ENCODE data around the gene GMEB2. TPM values are rescaled to one million over a fixed set of nuclear protein-coding genes. Genes with fewer than 3 reads are reported as not detected.

Gene GMEB2
- total RNA-seq, 1 experiment from 2014 or later: 14.3 TPM

DNA sequence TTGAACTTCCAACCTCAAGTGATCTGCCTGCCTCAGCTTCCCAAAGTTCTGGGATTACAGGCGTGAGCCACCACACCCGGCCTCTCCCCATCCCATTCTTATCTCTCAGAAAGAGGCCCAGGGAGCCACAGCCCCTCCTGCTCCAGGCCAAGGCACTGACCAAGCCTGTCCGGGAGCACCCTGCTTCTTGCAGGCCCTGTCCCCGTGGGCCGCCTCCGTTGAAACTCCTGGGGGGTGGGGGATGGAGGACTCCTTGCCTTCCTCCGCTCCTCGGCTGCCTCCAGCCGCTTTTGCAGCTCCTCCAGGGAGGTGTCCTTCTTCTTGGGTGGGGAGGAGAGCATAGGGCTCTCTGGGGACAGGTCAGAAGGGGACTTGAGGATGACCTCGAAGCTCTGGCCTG, 16.6 kb upstream of the GMEB2 start:
- Histone ChIP-seq H3K14ac (ENCODE audit: insufficient read depth, low read length) (no peak overlapping the region), H3K56ac (ENCODE audit: insufficient read length, low read depth, low read length) (no peak overlapping the region), H2BK5ac (ENCODE audit: insufficient read length, low read length) (no peak overlapping the region), H2BK12ac (ENCODE audit: insufficient read length, low read depth, low read length) (no peak overlapping the region), H3K27ac (ENCODE audit: insufficient read length, low read depth, low read length) (no peak overlapping the region), H4K8ac (replicated peaks; ENCODE audit: insufficient read length, low read depth, low read length) (no peak overlapping the region), H3K79me1 (ENCODE audit: insufficient read depth, low read depth, low read length, poor library complexity, severe bottlenecking) (no peaks in the 10 kb centered on the region), H3K4me2 (ENCODE audit: insufficient read depth, insufficient read length, low read length) (no peak overlapping the region), H3K9me3 (ENCODE audit: control insufficient read depth, low read depth, low read length) (no peaks in the 10 kb centered on the region), H3K79me2 (ENCODE audit: insufficient read depth, low read length) (no peaks in the 10 kb centered on the region), H3K27me3 (ENCODE audit: insufficient read depth, low read length) (no peaks in the 10 kb centered on the region), H3K9ac (ENCODE audit: extremely low read depth, insufficient read length, low read length) (no peak overlapping the region), H3T11ph (ENCODE audit: low read length) (no peak overlapping the region), H4K91ac (ENCODE audit: insufficient read length, low read depth, low read length) (no peak overlapping the region), H3K4ac (ENCODE audit: low read depth, low read length) (no peak overlapping the region), H3K23me2 (ENCODE audit: insufficient read length, low read depth, low read length, poor library complexity, severe bottlenecking) (peaks cover 7% of the 10 kb centered on the region), H2AK5ac (ENCODE audit: insufficient read length, low read length) (no peak overlapping the region), H2BK20ac (ENCODE audit: low read depth, low read length, poor library complexity, severe bottlenecking) (no peak overlapping the region), H2BK15ac (ENCODE audit: low read depth, low read length) (no peak overlapping the region), H3K18ac (ENCODE audit: insufficient read length, low read depth, low read length) (no peak overlapping the region), H3K23ac (ENCODE audit: insufficient read length, low read depth, low read length) (no peak overlapping the region), H2BK120ac (ENCODE audit: low read depth, low read length, poor library complexity, severe bottlenecking) (no peak overlapping the region), H2AFZ (ENCODE audit: low read length) (no peak overlapping the region), H3K4me1 (ENCODE audit: insufficient read depth, low read length) (no peaks in the 10 kb centered on the region), H4K20me1 (ENCODE audit: control insufficient read depth, insufficient read depth, insufficient read length) (no peaks in the 10 kb centered on the region), H4K5ac (ENCODE audit: insufficient read length, low read depth, low read length) (no peak overlapping the region)
- Mint-ChIP-seq H3K36me3 (ENCODE audit: insufficient read depth in 1 of 3, low read depth in 3 of 3) (peaks cover 0 to 3% (median 2%) of the 10 kb centered on the region in 3 experiments; a peak in 4 of 7 replicates), H3K4me1 (peaks cover 4 to 10% of the 10 kb centered on the region in 2 experiments), H3K4me3 (peak overlapping the region; percentile 77 to 84), H3K27ac (no peak overlapping the region), H3K27me3 (ENCODE audit: low read depth) (0 out of 2 replicates have a peak, but pooled peaks cover 1% of the 10 kb centered on the region), H3K9me3 (no peaks in the 10 kb centered on the region; a peak in 1 of 5 replicates)
- TF ChIP-seq CTCF (conservative IDR thresholded peaks at IDR 0.05): no peak
- no peak for DNase-seq
- no CpG with 5 or more reads among the region's 10 CpGs for WGBS (ENCODE audit: extremely low coverage, insufficient read length, low lambda C conversion rate)
